ENCODE measurements around the gene FOXP1.

FOXP1 gene

GRCh38 chr3:71512544-71512943 lies 71.0 kb downstream of the FOXP1 start:
- no peak for DNase-seq (ENCODE audit: extremely low spot score)
- no peak for TF ChIP-seq BHLHE40 (IDR thresholded peaks at IDR 0.05; ENCODE audit: borderline replicate concordance)
- TF ChIP-seq CTBP1 (IDR thresholded peaks at IDR 0.05; ENCODE audit: borderline replicate concordance), result no peak
- no peak for TF ChIP-seq ZNF384 (IDR thresholded peaks at IDR 0.05)
- no peak for TF ChIP-seq ELF4 (IDR thresholded peaks at IDR 0.05)
- TF ChIP-seq SUZ12 (IDR thresholded peaks at IDR 0.05), result no peak
- TF ChIP-seq HDGF (IDR thresholded peaks at IDR 0.05; ENCODE audit: borderline replicate concordance), result no peak
- no peak for TF ChIP-seq NFRKB (IDR thresholded peaks at IDR 0.05)
- no peak for TF ChIP-seq FOXK2 (IDR thresholded peaks at IDR 0.05)
- no peak for TF ChIP-seq LEF1 (IDR thresholded peaks at IDR 0.05; ENCODE audit: borderline replicate concordance)
- no peak for TF ChIP-seq FOXM1 (IDR thresholded peaks at IDR 0.05; ENCODE audit: borderline replicate concordance)
- TF ChIP-seq PKNOX1 (IDR thresholded peaks at IDR 0.05), result no peak
- no peak for TF ChIP-seq FOXA1 (IDR thresholded peaks at IDR 0.05)
- TF ChIP-seq SP1 (IDR thresholded peaks at IDR 0.05), result no peak
- no peak for TF ChIP-seq ARNT (IDR thresholded peaks at IDR 0.05)
- ChIA-PET POLR2A (interaction anchor here (3.6 kb wide), 1 partner anchor 71 kb away, joined by 17 read pairs; the partner anchor contains the start of gene FOXP1), CTCF (interaction anchor here (1.3 kb wide), 1 partner anchor 74 kb away, joined by 3 read pairs; no protein-coding TSS in a partner anchor)

- CTCF ChIA-PET, result interaction anchor here (1.0 kb wide), 1 partner anchor 70 kb away, joined by 3 read pairs; no protein-coding TSS in a partner anchor
Measured at GRCh38 chr3:71512000-71512399, 71.5 kb downstream of the FOXP1 start.

GRCh38 chr3:71511446-71511845 lies 72.1 kb downstream of the FOXP1 start:
- ChIA-PET POLR2A (interaction anchor here (0.7 to 3.6 kb wide), 3 partner anchors 15 to 72 kb away, joined by 3 to 17 read pairs (median 3); partner anchors contain the start of gene FOXP1), CTCF (interaction anchor here (1.0 kb wide), 1 partner anchor 70 kb away, joined by 3 read pairs; no protein-coding TSS in a partner anchor)
- TF ChIP-seq PKNOX1 (IDR thresholded peaks at IDR 0.05) (no peak), ZNF384 (IDR thresholded peaks at IDR 0.05) (0 out of 2 replicates have a peak, but pooled peaks have one; percentile 16), CTBP1 (IDR thresholded peaks at IDR 0.05; ENCODE audit: borderline replicate concordance) (no peak), HDGF (IDR thresholded peaks at IDR 0.05; ENCODE audit: borderline replicate concordance) (no peak), FOXM1 (IDR thresholded peaks at IDR 0.05; ENCODE audit: borderline replicate concordance) (no peak)
- DNase-seq (ENCODE audit: extremely low spot score), result no peak

More at GRCh38 chr3:71512000-71512399, 71.5 kb downstream of the FOXP1 start:
- DNase-seq (ENCODE audit: extremely low spot score), result no peak
- POLR2A ChIA-PET, result interaction anchor here (3.6 kb wide), 1 partner anchor 72 kb away, joined by 17 read pairs; the partner anchor contains the start of gene FOXP1
- TF ChIP-seq FOXK2 (IDR thresholded peaks at IDR 0.05) (no peak), SP1 (IDR thresholded peaks at IDR 0.05) (no peak), TARDBP (IDR thresholded peaks at IDR 0.05) (no peak), ZNF384 (IDR thresholded peaks at IDR 0.05) (no peak), PKNOX1 (IDR thresholded peaks at IDR 0.05) (no peak), HDGF (IDR thresholded peaks at IDR 0.05; ENCODE audit: borderline replicate concordance) (no peak), FOXM1 (IDR thresholded peaks at IDR 0.05; ENCODE audit: borderline replicate concordance) (no peak), ELF4 (IDR thresholded peaks at IDR 0.05) (no peak), CTBP1 (IDR thresholded peaks at IDR 0.05; ENCODE audit: borderline replicate concordance) (no peak), BHLHE40 (IDR thresholded peaks at IDR 0.05; ENCODE audit: borderline replicate concordance) (no peak), FOXA1 (IDR thresholded peaks at IDR 0.05) (no peak), ARNT (IDR thresholded peaks at IDR 0.05) (no peak), NFRKB (IDR thresholded peaks at IDR 0.05) (no peak), SUZ12 (IDR thresholded peaks at IDR 0.05) (no peak)

GRCh38 chr3:71511037-71511436 lies 72.5 kb downstream of the FOXP1 start:
- ChIA-PET CTCF (interaction anchor here (0.5 to 1.5 kb wide), 3 partner anchors 15 to 90 kb away, joined by 3 to 7 read pairs (median 3); no protein-coding TSS in a partner anchor), POLR2A (interaction anchor here (0.7 to 3.6 kb wide), 4 partner anchors 15 to 73 kb away, joined by 3 to 17 read pairs (median 3); partner anchors contain the start of gene FOXP1)
- DNase-seq (ENCODE audit: extremely low spot score), result peak; percentile 47
- TF ChIP-seq L3MBTL2 (conservative IDR thresholded peaks at IDR 0.05) (no peak), CTBP1 (IDR thresholded peaks at IDR 0.05; ENCODE audit: borderline replicate concordance) (0 out of 2 replicates have a peak, but pooled peaks have one; percentile 23), PKNOX1 (IDR thresholded peaks at IDR 0.05) (peak; percentile 27; the same call in 1 of the 2 replicates)

GRCh38 chr3:71510510-71510909 lies 73.0 kb downstream of the FOXP1 start:
- POLR2A ChIA-PET, result interaction anchor here (1.0 to 3.6 kb wide), 3 partner anchors 66 to 73 kb away, joined by 3 to 17 read pairs (median 3); partner anchors contain the start of gene FOXP1
- CTCF ChIA-PET, result interaction anchor here (0.5 to 1.5 kb wide), 3 partner anchors 13 to 91 kb away, joined by 3 to 7 read pairs (median 3); no protein-coding TSS in a partner anchor
- peak; percentile 52 for DNase-seq (ENCODE audit: extremely low spot score)
- TF ChIP-seq L3MBTL2 (conservative IDR thresholded peaks at IDR 0.05), result no peak
- no peak; the same call in 1 of the 2 replicates for TF ChIP-seq PKNOX1 (IDR thresholded peaks at IDR 0.05)
- no peak for TF ChIP-seq BHLHE40 (IDR thresholded peaks at IDR 0.05; ENCODE audit: borderline replicate concordance)
- no peak for TF ChIP-seq FOXM1 (IDR thresholded peaks at IDR 0.05; ENCODE audit: borderline replicate concordance)
- no peak for TF ChIP-seq NFRKB (IDR thresholded peaks at IDR 0.05)
- no peak; the same call in 1 of the 2 replicates for TF ChIP-seq FOXK2 (IDR thresholded peaks at IDR 0.05)
- TF ChIP-seq LEF1 (IDR thresholded peaks at IDR 0.05; ENCODE audit: borderline replicate concordance), result no peak
- TF ChIP-seq ARNT (IDR thresholded peaks at IDR 0.05), result no peak
- TF ChIP-seq HDGF (IDR thresholded peaks at IDR 0.05; ENCODE audit: borderline replicate concordance), result no peak

Data from HEK293T (cell line).